GM18868 (cell line): ENCODE measurements around the gene CERS3.
A peak's percentile ranks its signal among the peaks of the same experiment; 100 is the strongest.

Experiments
- ATAC-seq: cut with Tn5 transposase; IDR thresholded peaks from one replicate; pipeline ENCODE4 v1.9.1; 2021; ENCODE audit warnings: mild to moderate bottlenecking, moderate library complexity; ENCODE audit not compliant: unreplicated experiment

CERS3 gene

GRCh38 chr15:100528833-100529428 is at the start of gene CERS3:
CERS3 (minus strand) TSS chr15:100528950; CDS start chr15:100501849, 27,101 bp downstream.
- ATAC-seq: no peak

GRCh38 chr15:100573526-100573925 is 44.8 kb upstream of the CERS3 start:
- no peak for ATAC-seq

- ATAC-seq: no peak
Observed at GRCh38 chr15:100572362-100572983, 43.7 kb upstream of the CERS3 start.

- no peak for ATAC-seq
Observed at GRCh38 chr15:100571592-100572167, 42.9 kb upstream of the CERS3 start.

- peak; percentile 85 for ATAC-seq
Observed at GRCh38 chr15:100570735-100571313, 42.1 kb upstream of the CERS3 start.

- ATAC-seq: peak; percentile 28
Observed at GRCh38 chr15:100570275-100570674, 41.5 kb upstream of the CERS3 start.

GRCh38 chr15:100569391-100569790 is 40.6 kb upstream of the CERS3 start:
- ATAC-seq: no peak

- ATAC-seq: no peak
Observed at GRCh38 chr15:100566850-100567628, 38.3 kb upstream of the CERS3 start.

- ATAC-seq: no peak
Observed at GRCh38 chr15:100565591-100565990, 36.8 kb upstream of the CERS3 start.

GRCh38 chr15:100560323-100560722 is 31.6 kb upstream of the CERS3 start:
- no peak for ATAC-seq

GRCh38 chr15:100559330-100559729 is 30.6 kb upstream of the CERS3 start:
- ATAC-seq: no peak

GRCh38 chr15:100558771-100559254 is 30.1 kb upstream of the CERS3 start:
- no peak for ATAC-seq

GRCh38 chr15:100553468-100553867 is 24.7 kb upstream of the CERS3 start:
- no peak for ATAC-seq

GRCh38 chr15:100547961-100548360 is 19.2 kb upstream of the CERS3 start:
- ATAC-seq: no peak

GRCh38 chr15:100544946-100545345 is 16.2 kb upstream of the CERS3 start:
- ATAC-seq: no peak

GRCh38 chr15:100544338-100544841 is 15.6 kb upstream of the CERS3 start:
- ATAC-seq: no peak

GRCh38 chr15:100542290-100542689 is 13.5 kb upstream of the CERS3 start:
- ATAC-seq: no peak

GRCh38 chr15:100537331-100537730 is 8.6 kb upstream of the CERS3 start:
- peak; percentile 79 for ATAC-seq

- no peak for ATAC-seq
Observed at GRCh38 chr15:100536733-100537132, 8.0 kb upstream of the CERS3 start.

GRCh38 chr15:100533886-100534285 is 5.1 kb upstream of the CERS3 start:
- no peak for ATAC-seq

- no peak for ATAC-seq
Observed at GRCh38 chr15:100531823-100532327, 3.1 kb upstream of the CERS3 start.
